GM18499 (cell line): Measurements from ENCODE around the gene TMEM39A.

Experiments
- ATAC-seq: cut with Tn5 transposase; IDR thresholded peaks from one replicate; pipeline ENCODE4 v1.9.1; 2021; ENCODE audit warnings: moderate number of reproducible peaks; ENCODE audit not compliant: insufficient read depth, unreplicated experiment

TMEM39A gene

DNA sequence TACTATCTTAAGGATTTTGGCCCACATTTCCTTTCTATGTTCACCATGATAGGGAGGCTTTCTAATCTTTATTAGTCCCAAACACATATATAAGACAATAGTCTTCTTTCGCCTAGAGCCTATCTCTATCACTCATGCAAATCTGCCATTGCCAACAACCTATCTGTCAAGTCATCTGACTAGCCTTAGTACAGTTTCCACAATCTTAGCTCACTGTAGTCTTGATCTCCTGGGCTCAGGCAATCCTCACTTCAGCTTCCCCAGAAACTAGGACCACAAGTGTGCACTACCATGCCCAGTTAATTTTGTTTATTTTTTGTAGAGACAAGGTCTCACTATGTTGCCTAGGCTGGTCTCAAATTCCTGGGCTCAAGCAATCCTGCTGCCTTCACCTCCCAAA is 6.9 kb downstream of the TMEM39A start:
- no peak for ATAC-seq

DNA sequence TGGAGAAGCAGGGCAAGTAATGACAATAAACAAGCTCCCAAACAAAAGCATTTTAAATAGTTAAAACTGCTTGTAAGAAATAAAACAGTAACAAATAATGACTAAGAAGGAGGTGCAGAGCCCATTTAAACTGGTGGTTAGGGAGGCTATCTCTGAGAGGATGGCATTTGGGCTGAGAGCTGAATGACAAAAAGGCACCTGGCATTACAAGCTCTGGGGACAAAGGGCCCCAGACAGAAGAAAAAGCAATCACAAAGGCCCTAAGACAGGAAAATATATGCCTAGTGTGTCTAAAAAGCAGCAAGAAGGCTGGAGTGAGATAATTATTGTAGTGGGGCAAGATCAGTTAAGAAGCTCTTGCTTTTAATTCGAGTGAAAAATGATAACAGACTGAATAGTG is 9.6 kb downstream of the TMEM39A start:
- ATAC-seq, result no peak

DNA sequence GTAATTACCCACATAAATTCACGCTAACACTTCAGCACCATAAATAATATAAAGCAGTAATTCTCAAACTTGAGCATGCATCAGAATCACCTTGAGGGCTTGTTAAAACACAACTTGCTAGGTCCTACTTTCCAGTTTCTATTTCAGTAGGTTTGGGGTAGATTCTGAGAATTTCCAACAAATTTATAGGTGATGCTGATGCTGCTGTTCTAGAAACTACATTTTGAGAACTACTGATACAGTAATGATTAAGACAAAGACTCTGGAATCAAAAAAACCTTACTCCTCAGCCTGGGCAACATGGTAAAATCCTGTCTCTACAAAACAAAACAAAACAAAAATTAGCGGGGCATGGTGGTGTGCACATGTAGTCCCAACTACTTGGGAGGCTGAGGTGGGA is 18.8 kb downstream of the TMEM39A start:
- ATAC-seq, result no peak

DNA sequence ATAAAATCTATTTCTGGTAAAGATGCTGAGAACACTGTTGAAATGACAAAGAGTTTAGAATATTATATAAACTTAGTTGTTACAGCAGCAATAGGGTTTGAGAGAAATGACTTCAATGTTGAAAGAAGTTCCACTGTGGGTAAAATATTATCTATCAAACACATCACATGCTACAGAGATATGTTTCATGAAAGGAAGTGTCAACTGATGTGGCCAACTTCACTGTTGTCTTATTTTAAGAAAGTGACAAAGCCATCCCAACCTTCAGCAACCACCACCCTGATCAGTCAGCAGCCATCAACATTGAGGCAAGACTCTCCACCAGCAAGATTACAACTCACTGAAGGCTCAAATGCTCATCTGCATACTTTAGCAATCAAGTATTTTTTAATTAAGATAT is 20.2 kb downstream of the TMEM39A start:
- ATAC-seq, result no peak

DNA sequence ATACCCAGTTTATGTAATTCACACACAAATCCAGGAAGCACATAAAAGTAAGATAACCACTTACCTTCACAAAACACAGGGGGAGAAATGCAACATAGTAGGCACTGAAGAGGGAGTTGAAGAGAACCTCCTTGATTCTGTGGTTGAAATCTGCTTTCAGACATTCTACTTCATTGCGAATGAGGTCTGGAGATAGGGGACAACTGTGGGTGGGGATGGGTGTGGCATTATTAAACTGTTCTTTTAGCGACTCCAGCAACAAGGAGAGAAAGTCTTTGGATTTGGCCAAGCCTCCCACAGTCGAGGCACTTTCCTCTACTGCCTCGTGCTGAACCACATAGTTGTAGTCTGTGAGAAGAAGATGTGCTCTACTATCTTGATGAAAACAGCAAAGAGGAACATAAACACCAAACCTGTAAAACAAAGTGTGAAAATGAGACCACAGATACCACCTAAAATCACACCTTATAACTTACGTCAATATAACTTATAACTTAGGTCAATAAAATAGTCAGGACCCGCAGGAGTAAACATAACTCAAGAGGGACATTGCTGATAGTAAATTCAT is 25.6 kb downstream of the TMEM39A start:
- no peak for ATAC-seq

DNA sequence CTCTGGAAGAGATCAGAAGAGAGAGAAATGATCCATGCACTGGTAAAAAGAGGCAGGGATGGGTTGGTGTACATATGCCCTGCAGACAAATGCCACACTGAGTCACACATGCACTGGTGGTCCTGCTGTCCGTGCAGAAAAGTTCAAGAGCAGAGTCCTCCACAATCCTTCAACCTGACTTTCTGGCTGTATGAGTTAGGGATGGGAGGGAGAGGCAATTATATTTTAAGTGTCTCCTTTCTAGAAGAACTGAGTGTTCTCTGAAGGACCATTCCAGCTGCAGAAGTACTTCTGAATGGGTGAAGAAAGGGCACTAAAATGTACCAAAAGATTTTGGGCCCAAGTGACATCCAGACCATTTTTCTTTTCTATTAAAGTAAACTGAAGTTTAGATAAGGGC is 26.4 kb downstream of the TMEM39A start:
- ATAC-seq, result no peak

DNA sequence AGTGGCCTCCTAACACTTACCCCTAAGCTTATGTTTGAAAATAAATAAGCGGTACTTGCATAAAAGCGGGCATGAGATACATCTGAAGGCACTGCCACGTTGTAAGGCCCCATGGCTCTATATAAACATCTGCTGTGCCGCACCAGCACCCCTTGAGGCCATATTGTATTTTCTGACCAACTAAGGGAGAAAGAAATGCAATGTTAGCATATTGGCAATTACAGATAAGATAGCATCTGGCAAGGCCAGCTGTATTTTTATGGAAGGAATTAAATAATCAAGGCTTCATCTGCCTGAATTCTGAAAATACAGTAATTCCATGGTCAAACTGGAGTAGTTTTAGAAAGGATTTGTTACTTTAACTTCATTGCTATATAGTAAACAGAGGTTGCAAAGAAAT is 28.7 kb downstream of the TMEM39A start:
- ATAC-seq, result no peak

DNA sequence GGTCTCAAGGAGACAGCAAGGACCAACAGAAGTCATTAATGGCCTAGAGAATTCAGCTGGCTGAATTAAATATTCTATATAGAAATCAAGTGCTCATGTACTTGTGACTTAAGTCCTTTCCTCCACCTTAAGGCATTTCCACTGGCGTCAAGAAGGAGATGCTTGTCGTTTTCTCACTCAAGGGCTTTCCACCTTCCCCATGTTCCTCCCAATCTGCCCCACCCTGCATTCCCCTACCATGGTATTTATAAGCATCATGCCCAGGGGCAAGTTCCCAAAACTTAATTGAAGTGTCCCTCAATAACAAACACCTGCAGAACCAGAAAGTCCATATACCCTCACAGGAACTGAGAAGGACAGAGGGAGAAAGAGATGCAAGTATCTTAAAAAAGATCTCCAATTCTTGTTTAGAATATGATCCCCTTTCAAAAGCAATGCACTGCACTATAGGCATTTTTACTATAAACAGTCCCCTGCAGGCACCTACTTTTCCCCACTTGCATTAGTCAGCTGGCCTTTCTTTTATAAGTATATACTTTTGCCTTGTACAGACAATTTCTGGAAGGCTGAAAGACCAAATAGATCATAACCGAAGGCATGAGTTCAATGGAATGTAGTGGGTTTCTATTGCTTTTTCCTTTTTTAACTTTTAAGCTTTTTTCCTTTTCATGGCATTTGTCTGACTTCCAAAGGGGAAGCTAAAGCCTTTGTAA is 29.6 kb downstream of the TMEM39A start:
- no peak for ATAC-seq

DNA sequence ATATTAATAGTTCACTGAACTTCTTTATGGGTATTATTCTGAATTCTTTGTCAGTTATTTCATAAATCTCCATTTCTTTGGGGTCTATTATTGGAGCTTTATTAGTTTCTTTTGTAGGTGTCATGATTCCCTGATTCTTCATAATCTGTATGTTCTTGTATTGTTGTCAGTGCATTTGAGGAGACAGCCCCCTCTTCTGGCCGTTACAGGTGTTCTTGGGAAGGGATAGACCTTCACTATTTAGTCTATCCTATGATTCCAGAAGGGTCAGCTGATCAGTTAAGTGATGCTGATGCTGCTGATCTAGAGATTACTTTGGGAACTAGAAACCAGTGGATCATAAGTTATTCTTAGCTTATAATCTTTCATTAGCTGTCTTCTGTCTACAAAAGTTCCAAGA is 34.9 kb downstream of the TMEM39A start:
- ATAC-seq, result no peak

DNA sequence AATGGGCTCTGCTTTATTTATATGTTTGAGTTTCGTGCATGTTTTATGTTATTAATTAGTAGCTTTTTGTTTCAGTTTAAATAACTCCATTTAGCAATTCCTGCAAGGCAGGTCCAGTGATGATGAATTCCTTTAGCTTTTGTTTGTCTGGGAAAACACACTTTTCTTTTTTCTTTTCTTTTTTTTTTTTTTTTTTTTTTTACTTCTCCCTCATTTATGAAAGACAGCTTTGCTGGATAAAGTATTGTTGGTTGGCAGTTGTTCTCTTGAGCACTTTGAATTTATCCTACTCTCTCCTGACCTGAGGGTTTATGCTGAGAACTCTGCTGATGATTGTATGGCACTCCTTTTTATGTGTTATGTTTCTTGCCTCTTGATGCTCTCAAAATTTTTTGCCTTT is 35.7 kb downstream of the TMEM39A start:
- no peak for ATAC-seq

DNA sequence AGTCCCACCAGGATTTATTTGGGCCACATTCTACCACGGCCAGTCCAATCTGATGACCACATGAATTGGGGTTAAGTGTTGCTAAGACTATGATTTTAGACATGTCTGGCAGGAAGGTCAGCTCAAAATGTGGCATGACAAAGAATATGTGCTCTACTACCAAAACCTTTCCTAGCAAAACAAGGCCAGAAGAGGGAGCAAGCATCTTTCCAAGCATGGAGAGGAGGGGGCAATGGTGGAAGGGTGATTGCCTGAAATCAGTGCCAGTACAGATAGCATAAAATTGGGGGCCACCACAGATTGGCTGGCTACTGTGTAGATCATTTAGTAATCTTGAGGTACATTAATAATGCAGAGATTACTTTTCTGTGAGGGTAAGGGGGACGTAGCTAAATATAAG is 43.2 kb downstream of the TMEM39A start:
- ATAC-seq, result no peak

DNA sequence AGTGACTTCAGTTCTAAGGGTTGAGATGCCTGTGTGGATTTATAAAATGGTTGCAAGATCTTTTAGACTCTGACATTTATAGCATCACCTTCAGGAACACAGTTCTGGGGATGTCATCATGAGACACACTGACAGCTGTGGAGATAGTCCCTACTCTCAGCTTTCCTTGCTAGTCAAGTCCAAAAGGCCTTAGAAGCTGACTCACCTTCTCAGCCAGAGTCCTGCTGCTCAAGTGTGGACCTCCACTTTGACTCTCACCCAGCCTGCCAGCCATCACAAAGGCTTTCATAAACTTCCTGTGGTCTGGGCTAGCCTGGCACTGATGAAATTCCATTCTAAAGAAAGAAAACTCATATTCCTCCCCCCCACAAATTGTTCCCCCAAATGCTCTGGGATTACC is 44.8 kb downstream of the TMEM39A start:
- ATAC-seq, result no peak

DNA sequence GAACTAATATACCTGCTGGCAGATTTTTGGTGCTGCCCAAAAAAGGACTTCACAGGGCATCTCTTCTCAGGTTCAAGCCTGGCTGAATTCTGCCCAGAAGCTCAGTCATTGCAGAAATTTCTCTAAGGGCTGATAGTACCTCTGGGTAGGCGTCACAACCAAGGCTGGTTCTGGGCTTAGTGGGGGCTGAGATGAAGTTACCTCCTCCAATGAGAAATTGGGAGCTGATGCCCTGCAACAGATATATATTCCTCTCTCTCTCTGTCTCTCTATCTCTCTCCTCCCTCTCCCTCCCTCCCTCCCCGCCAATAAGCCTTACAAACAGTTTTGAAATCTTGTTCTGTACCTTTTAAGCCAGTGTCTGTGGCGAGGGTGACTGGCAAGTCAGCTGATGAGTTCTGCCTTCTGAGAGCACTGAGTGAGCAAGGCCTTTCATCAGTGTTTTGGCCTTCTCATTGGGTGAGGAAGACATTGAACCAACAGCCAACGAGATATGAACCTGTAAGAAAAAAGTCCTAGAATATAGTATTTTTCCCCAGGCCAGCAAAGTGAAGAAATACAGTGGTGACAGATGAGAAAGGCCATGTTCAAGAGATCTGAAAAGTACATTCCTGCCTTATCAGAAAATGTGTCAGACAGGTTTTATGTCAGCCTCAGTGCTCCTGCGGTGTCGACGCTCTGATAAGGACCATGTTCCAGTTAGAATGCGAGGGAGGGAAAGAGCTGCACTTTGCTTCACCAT is 45.5 kb downstream of the TMEM39A start:
- no peak for ATAC-seq

DNA sequence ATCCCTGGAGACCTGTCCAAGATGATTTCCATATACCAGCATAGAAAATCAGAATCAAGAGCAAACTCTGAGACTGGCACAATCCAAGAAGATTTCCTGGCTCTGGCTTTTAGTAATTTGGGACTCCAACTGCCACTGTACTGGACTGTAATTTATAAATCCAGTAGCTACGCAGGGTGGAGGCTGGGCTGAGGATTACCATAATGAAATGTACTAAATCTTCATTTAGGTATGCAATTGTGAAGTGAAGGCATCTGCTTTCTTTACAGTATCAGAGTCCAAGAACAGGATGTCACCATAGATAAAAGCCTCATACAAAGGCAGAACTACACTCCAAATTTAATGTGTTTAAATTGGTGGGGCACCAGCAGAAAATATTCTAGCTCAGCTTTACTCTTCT is 46.5 kb downstream of the TMEM39A start:
- no peak for ATAC-seq

DNA sequence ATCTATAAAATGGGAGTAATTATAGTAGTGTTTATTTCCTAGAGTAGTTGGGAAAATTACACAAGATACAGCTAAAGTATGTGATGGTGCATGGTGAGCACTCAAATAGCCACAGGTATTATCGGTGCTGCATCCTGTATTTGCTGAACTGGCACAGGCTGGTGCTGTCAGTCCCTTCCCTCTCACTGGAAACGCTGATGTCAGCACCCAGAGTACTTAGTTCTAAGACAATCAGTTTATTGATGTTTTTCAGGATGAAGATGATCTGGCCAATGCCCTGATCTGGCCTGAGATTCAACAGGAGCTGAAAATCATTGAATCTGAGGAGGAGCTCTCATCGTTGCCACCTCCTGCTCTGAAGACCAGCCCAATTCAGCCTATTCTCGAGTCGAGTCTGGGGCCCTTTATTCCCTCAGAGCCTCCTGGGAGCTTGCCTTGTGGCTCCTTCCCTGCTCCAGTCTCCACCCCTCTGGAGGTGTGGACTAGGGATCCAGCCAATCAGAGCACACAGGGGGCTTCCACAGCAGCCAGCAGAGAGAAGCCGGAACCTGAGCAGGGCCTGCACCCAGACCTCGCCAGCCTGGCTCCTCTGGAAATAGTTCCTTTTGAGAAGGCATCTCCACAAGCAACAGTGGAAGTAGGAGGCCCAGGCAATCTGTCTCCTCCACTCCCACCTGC is 49.7 kb downstream of the TMEM39A start:
- no peak for ATAC-seq

DNA sequence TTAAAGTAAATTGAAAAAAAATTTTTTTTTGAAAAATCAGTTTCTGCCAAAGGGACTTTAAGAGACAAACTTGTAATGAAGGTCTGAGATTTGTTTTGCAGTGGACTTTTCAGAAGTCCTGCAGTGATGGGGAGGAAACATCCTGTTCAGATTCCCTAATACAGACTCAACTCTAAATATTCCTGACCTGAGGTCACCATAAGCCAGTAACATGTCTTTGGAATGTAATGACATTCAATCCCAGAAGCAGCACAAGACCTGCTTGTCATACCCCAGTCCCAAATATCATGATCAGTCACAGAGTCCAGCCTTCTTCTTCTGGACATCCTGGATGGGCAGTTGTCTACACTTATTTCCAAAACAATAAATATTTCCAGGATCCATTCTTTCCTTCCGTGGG is 53.6 kb downstream of the TMEM39A start:
- ATAC-seq, result no peak

DNA sequence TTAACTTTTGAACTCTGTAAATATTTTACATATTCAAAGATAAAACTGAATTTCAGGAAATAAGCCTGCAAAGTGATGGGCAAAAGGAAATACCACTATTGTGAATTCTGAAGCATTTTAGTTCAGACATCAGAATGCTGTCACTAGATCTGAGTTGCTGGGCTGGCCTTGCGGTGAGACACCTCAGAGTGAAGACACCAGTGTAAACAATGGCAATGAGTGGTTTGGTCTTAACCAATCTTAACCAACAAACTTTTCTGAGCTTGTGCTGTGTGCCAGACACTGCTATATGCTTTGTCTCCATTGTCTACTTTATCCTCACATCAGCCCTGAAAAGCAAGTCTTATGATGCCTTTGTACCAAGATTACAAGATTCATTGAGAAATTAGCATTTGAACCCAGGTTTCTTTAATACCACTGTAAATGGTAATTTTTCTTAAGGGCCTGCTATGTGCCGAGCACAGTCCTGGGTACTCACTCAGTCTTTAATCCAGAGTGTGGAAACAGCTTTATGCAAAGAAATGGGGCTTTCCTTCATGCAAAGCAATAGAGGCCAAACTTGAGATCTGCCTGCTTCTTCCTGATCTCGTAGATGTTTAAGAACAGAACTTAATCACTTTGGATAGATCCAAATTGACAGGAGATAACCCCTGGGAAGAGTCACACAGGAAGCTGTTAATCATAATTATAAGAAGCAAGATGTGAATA is 55.0 kb downstream of the TMEM39A start:
- no peak for ATAC-seq

DNA sequence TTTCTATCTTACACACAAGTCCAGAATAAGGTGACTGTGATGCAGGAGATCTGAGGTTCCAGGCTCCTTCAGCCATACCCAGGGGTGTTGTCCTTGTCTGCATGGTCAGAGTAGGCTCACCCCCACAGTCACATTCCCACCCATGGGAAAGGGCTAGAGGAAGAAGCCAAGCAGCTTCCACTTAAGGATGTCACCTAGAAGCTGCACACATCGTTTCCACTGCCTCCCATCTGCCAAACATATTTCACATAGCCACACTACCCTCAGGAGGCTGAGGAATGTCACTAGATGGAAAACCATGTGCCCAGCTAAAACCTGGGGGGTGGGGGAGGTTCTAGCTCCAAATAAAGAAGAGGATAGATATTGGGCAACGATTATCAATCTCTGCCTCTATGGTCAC is 58.1 kb downstream of the TMEM39A start:
- ATAC-seq, result no peak

DNA sequence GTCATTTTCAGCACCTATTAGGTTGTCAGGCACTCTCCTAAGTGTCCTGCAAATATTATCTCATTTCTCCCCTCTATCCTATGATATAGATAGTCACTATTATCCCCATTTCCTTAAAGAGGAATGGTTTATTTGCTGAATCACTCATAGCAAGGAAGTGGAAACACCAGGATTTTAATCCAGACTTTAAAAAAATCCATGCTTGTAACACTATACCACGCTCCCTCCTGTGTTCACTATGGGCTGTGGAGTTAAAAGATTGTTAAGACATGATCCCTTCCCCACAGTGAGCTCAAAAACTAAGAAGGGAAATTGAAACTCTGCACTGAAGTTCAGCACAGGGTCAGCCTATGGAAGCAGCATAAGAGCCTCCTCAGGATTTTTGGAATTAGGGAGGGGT is 60.2 kb downstream of the TMEM39A start:
- ATAC-seq, result no peak

DNA sequence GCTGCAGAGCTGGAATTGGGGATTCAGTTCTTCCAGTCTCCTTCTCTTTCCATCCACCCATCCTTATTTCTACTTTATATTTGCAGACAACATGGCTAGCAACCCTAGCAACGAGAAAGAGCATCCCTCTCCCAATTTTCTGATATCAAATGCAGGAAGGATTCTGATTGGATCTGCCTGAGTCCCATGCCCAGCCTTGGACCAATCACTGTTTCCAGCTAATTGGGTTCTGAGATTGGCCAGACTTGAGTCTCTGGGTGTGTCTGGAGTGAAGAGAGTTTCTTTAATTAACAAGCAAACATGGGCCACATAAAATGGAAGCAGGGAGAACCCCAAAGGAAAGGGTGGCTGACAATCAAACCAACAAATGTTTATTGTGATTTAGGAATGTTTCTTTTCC is 60.6 kb downstream of the TMEM39A start:
- ATAC-seq, result no peak
